Measurements from ENCODE around the gene RAB6B.

Gene RAB6B

GRCh38 chr3:133888726-133889340, 6.8 kb downstream of the RAB6B start:
- Histone ChIP-seq H3K9ac (ENCODE audit: low read length) (no peak overlapping the region), H3K27me3 (ENCODE audit: control insufficient read depth, insufficient read depth, low read length) (peaks cover 12% of the 10 kb centered on the region), H3K4me1 (ENCODE audit: control insufficient read depth, insufficient read depth, low read length) (peaks cover 7% of the 10 kb centered on the region), H3K4me3 (ENCODE audit: low read length) (no peak overlapping the region), H3K36me3 (ENCODE audit: control insufficient read depth, insufficient read depth, low read length) (no peaks in the 10 kb centered on the region), H3K9me3 (ENCODE audit: control insufficient read depth, low read length) (no peaks in the 10 kb centered on the region)

- peaks cover 15% of the 10 kb centered on the region for H3K4me1 ChIP-seq (ENCODE audit: control insufficient read depth, insufficient read depth, low read length)
- H3K36me3 ChIP-seq (ENCODE audit: control insufficient read depth, insufficient read depth, low read length): no peaks in the 10 kb centered on the region
- no peak overlapping the region for H3K4me3 ChIP-seq (ENCODE audit: low read length)
- H3K9ac ChIP-seq (ENCODE audit: low read length): no peak overlapping the region
- H3K9me3 ChIP-seq (ENCODE audit: control insufficient read depth, low read length): no peaks in the 10 kb centered on the region
- peaks cover 12% of the 10 kb centered on the region for H3K27me3 ChIP-seq (ENCODE audit: control insufficient read depth, insufficient read depth, low read length)
Observed at GRCh38 chr3:133887803-133888703, 7.6 kb downstream of the RAB6B start.

GRCh38 chr3:133887074-133887802, 8.4 kb downstream of the RAB6B start:
- no peak overlapping the region for H3K4me3 ChIP-seq (ENCODE audit: low read length)
- H3K9ac ChIP-seq (ENCODE audit: low read length): no peak overlapping the region
- H3K27me3 ChIP-seq (ENCODE audit: control insufficient read depth, insufficient read depth, low read length): peaks cover 6% of the 10 kb centered on the region
- no peaks in the 10 kb centered on the region for H3K9me3 ChIP-seq (ENCODE audit: control insufficient read depth, low read length)
- H3K4me1 ChIP-seq (ENCODE audit: control insufficient read depth, insufficient read depth, low read length): peaks cover 23% of the 10 kb centered on the region
- H3K36me3 ChIP-seq (ENCODE audit: control insufficient read depth, insufficient read depth, low read length): no peaks in the 10 kb centered on the region

GRCh38 chr3:133886031-133886722, 9.5 kb downstream of the RAB6B start:
- H3K4me1 ChIP-seq (ENCODE audit: control insufficient read depth, insufficient read depth, low read length): peaks cover 33% of the 10 kb centered on the region
- no peak overlapping the region for H3K4me3 ChIP-seq (ENCODE audit: low read length)
- peaks cover 6% of the 10 kb centered on the region for H3K27me3 ChIP-seq (ENCODE audit: control insufficient read depth, insufficient read depth, low read length)
- H3K36me3 ChIP-seq (ENCODE audit: control insufficient read depth, insufficient read depth, low read length): no peaks in the 10 kb centered on the region
- no peak overlapping the region for H3K9ac ChIP-seq (ENCODE audit: low read length)
- no peaks in the 10 kb centered on the region for H3K9me3 ChIP-seq (ENCODE audit: control insufficient read depth, low read length)

GRCh38 chr3:133884887-133885711, 10.6 kb downstream of the RAB6B start:
- no peak overlapping the region for H3K9ac ChIP-seq (ENCODE audit: low read length)
- no peaks in the 10 kb centered on the region for H3K36me3 ChIP-seq (ENCODE audit: control insufficient read depth, insufficient read depth, low read length)
- H3K4me3 ChIP-seq (ENCODE audit: low read length): no peak overlapping the region
- H3K4me1 ChIP-seq (ENCODE audit: control insufficient read depth, insufficient read depth, low read length): peaks cover 35% of the 10 kb centered on the region
- peaks cover 6% of the 10 kb centered on the region for H3K27me3 ChIP-seq (ENCODE audit: control insufficient read depth, insufficient read depth, low read length)
- no peaks in the 10 kb centered on the region for H3K9me3 ChIP-seq (ENCODE audit: control insufficient read depth, low read length)

GRCh38 chr3:133884054-133884886, 11.4 kb downstream of the RAB6B start:
- H3K4me1 ChIP-seq (ENCODE audit: control insufficient read depth, insufficient read depth, low read length): peaks cover 35% of the 10 kb centered on the region
- no peak overlapping the region for H3K9ac ChIP-seq (ENCODE audit: low read length)
- no peak overlapping the region for H3K4me3 ChIP-seq (ENCODE audit: low read length)
- H3K36me3 ChIP-seq (ENCODE audit: control insufficient read depth, insufficient read depth, low read length): no peaks in the 10 kb centered on the region
- no peaks in the 10 kb centered on the region for H3K9me3 ChIP-seq (ENCODE audit: control insufficient read depth, low read length)
- peaks cover 6% of the 10 kb centered on the region for H3K27me3 ChIP-seq (ENCODE audit: control insufficient read depth, insufficient read depth, low read length)

GRCh38 chr3:133883641-133884040, 12.0 kb downstream of the RAB6B start:
- Histone ChIP-seq H3K4me3 (ENCODE audit: low read length) (no peak overlapping the region), H3K9me3 (ENCODE audit: control insufficient read depth, low read length) (no peaks in the 10 kb centered on the region), H3K27me3 (ENCODE audit: control insufficient read depth, insufficient read depth, low read length) (peaks cover 6% of the 10 kb centered on the region), H3K36me3 (ENCODE audit: control insufficient read depth, insufficient read depth, low read length) (no peaks in the 10 kb centered on the region), H3K9ac (ENCODE audit: low read length) (no peak overlapping the region), H3K4me1 (ENCODE audit: control insufficient read depth, insufficient read depth, low read length) (peaks cover 35% of the 10 kb centered on the region)

GRCh38 chr3:133882986-133883586, 12.6 kb downstream of the RAB6B start:
- Histone ChIP-seq H3K4me1 (ENCODE audit: control insufficient read depth, insufficient read depth, low read length) (peaks cover 35% of the 10 kb centered on the region), H3K9me3 (ENCODE audit: control insufficient read depth, low read length) (no peaks in the 10 kb centered on the region), H3K36me3 (ENCODE audit: control insufficient read depth, insufficient read depth, low read length) (no peaks in the 10 kb centered on the region), H3K4me3 (ENCODE audit: low read length) (no peak overlapping the region), H3K27me3 (ENCODE audit: control insufficient read depth, insufficient read depth, low read length) (peaks cover 6% of the 10 kb centered on the region), H3K9ac (ENCODE audit: low read length) (no peak overlapping the region)

GRCh38 chr3:133881939-133882825, 13.5 kb downstream of the RAB6B start:
- Histone ChIP-seq H3K9me3 (ENCODE audit: control insufficient read depth, low read length) (no peaks in the 10 kb centered on the region), H3K36me3 (ENCODE audit: control insufficient read depth, insufficient read depth, low read length) (no peaks in the 10 kb centered on the region), H3K4me3 (ENCODE audit: low read length) (no peak overlapping the region), H3K4me1 (ENCODE audit: control insufficient read depth, insufficient read depth, low read length) (peaks cover 35% of the 10 kb centered on the region), H3K9ac (ENCODE audit: low read length) (no peak overlapping the region), H3K27me3 (ENCODE audit: control insufficient read depth, insufficient read depth, low read length) (peaks cover 6% of the 10 kb centered on the region)

- Histone ChIP-seq H3K4me3 (ENCODE audit: low read length) (no peak overlapping the region), H3K9me3 (ENCODE audit: control insufficient read depth, low read length) (no peaks in the 10 kb centered on the region), H3K4me1 (ENCODE audit: control insufficient read depth, insufficient read depth, low read length) (peaks cover 35% of the 10 kb centered on the region), H3K27me3 (ENCODE audit: control insufficient read depth, insufficient read depth, low read length) (peaks cover 11% of the 10 kb centered on the region), H3K9ac (ENCODE audit: low read length) (no peak overlapping the region), H3K36me3 (ENCODE audit: control insufficient read depth, insufficient read depth, low read length) (no peaks in the 10 kb centered on the region)
Observed at GRCh38 chr3:133881492-133881891, 14.2 kb downstream of the RAB6B start.
